GM18505 (cell line): ENCODE data around the gene CACYBP.
"Not testable (repeated sequence)": the region's sequence is repeated elsewhere in the genome, so short reads cannot be mapped to it uniquely, and the experiment has no call there.

Experiments
- ATAC-seq: cut with Tn5 transposase; IDR thresholded peaks from one replicate; pipeline ENCODE4 v1.9.1; 2021; ENCODE audit not compliant: unreplicated experiment
- POLR2A ChIP-seq: IDR thresholded peaks from 4 replicates; pipeline ENCODE4 v1.6.1; 2011; ENCODE audit warnings: borderline replicate concordance; ENCODE audit not compliant: insufficient read depth, insufficient read length; ENCODE audit errors: extremely low read depth

CACYBP gene

DNA sequence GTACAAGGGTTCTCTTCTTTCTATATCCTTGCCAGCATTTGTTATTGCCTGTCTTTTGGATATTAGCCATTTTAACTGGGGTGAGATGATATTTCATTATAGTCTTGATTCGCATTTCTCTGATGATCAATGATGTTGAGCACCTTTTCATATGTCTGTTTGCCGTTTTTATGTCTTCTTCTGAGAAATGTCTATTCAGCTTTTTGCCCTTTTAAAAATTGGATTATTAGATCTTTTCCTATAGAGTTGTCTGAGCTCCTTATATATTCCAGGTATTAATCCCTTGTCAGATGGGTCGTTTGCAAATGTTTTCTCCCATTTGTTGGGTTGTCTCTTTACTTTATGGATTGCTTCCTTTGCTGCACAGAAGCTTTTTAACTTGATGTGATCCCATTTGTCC, 42.9 kb downstream of the CACYBP start:
- ATAC-seq = no peak
- no peak for TF ChIP-seq POLR2A

DNA sequence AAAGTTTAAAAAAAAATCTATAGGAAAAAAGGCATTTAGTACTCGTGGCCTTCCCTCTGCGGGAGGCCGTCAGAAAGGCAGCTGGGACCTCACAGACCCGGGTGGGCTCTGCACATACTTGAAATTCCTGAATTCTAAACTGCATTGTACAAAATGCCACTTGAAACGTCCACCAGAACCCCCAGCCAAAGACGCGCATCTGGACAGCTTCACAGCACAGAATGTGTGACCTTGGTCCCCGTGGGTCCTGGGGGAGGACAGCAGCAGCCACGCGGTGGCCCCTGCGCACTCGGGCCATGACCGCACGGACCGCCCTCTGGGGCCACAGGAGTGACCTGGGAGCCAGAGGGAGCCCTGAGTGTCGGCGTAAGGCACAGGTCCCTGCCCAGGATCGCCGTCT, 44.1 kb downstream of the CACYBP start:
- TF ChIP-seq POLR2A = no peak
- ATAC-seq = no peak

DNA sequence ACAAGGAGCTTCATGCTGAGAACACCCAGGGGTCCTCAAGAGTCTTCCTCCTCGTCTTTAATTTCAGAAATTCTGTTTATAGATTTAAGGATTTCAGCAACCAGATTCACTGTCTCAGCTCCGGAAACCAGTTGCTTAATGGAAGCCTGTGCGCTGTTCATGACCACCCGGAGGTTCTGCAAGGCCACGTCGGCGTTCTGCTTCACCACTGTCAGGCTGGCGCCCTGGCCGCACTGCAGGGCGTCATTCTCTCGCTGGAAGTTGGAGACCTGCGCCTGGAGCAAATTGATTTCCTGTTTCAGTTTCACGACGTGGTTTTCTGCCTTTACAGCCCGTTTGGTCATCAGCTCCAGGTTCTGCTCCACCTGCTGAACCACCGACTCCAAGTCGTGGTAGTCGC, 44.8 kb downstream of the CACYBP start:
- ATAC-seq = not testable (repeated sequence)

DNA sequence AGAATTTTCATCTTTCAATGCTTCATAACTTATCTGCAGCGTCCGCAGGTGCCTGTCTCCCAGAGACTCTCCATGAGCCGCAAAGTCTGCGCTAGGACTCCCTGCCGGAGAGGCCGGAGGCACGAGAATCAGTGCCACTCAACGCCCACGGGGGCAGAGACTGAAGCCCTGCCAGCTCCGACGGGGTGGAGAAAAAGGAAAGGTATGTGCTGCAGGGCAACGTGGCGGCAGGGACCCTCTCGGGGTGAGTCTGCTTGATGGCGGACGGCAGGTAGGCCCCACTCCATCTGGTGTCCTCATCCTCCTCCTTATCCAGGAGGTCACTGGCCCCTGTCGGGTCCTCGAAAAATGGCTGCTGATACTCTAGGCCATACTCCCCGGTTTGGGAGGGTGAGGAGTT, 45.4 kb downstream of the CACYBP start:
- no peak for ATAC-seq
- no peak for TF ChIP-seq POLR2A

DNA sequence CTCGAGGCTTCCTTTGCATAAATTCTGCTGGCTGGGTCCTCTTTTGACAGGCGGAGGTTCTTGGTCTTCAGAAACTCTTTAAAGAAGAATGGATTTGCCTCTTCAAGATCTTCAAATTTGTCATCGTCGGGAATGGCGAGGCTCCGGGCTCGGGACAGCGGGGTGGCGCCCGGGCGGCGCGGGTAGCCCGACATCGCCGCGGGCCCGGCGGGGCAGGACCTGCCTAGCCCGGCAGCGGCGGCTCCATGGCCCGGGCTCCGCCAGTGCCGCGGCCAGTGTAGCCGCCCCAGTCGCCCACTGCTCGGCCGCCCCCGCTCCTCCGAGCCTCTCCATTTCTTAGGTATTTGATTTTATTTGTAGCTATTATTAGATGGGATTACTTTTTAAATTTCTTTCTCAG, 45.8 kb downstream of the CACYBP start:
- no peak for TF ChIP-seq POLR2A
- ATAC-seq = no peak

DNA sequence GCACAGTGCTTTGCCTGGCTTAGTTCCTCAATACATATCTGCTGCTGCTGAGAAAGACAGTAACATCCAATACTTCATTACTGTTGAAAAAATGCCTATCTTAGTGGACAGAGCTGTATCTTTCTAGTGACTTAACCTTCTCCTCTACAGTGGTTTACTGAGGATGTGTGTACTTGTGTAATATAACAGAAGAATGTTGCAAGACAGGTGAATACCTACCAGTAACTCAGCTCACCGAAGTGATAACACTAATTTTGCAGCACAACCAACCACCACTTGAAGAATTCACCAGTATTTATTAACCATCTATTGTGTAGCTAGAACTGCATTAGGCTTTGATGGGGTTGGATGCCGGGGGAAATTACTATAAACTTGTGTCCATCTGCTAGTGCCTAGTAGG, 51.2 kb downstream of the CACYBP start:
- no peak for TF ChIP-seq POLR2A

DNA sequence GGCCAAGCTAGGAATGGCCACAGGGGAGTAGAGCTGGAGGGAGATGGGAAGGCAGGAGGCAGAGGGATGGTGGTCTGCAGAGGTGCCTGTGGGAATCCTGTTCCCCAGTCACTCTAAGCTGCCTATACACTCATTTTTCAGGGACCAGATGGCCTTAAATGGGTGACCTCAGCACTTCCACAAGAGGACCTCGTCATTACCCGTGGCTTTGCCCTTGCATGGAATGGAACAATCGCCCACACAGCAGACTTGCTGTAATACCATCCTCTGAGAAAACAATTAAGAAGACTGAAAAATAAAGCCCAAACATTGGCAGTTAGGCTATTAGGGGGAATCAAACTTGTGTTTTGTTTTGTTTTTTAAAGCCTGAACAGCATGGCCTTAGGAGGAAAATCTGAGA, 55.0 kb downstream of the CACYBP start:
- no peak for ATAC-seq

More for the DNA sequence above, 51.2 kb downstream of the CACYBP start:
- ATAC-seq = no peak

More for the DNA sequence above, 55.0 kb downstream of the CACYBP start:
- TF ChIP-seq POLR2A = no peak
